Eye (tissue), 1 donor: ENCODE measurements around the gene TAX1BP1.

Source experiments
- DNase-seq: peaks from one replicate; pipeline ENCODE4 v3.0.0-alpha.2; 2015

TAX1BP1 gene

DNA sequence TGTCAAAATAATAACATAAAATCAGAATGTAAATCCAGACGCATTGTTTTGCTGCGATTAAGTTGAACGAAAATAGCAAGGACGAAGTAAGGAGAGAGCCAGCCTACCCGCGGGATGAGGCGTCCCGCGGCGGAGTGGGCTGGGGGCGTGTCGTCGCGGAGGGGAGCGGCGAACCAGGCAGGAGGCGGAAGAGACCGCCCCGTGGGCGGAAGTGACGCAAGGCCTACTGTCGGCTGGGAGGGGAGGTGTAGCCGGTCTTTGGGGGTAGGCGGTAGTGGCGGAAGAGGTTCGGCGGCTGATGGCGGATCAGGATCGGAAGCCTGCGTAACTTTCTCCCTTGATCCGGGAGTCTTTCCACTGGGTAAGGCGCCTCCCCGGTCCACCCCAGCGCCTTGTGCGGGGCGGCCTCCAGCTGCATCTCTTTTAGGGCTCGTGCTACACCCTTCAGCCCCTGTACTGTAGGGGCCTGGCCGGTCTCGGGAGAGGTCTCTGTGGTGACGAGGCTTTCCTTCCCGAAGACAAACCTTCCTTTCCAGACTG, at the start of gene TAX1BP1:
Gene TAX1BP1 (plus strand): TSS at position 254 of the 540 bp plus-strand sequence. CDS start 8,363 bp downstream, outside the sequence.
- peak; percentile 98 for DNase-seq

DNA sequence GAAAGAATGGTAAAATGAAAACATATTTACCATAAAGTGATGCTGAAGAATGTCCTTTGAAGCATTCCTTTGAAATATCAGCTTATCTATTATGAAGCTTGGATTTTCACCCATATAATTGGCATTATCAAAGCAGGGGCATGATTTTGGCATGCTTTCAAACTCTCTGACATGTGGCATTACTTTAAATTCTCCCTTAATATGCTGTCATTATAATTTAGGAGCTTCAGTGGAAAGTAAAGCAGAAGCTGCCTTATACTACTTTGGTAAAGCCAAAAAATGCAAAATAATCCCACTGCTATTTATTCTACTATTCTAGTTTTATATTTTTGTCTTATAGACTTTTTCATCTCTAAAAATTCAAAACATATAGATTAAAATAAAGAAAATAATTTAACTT, 49.3 kb upstream of the TAX1BP1 start:
- DNase-seq: no peak

DNA sequence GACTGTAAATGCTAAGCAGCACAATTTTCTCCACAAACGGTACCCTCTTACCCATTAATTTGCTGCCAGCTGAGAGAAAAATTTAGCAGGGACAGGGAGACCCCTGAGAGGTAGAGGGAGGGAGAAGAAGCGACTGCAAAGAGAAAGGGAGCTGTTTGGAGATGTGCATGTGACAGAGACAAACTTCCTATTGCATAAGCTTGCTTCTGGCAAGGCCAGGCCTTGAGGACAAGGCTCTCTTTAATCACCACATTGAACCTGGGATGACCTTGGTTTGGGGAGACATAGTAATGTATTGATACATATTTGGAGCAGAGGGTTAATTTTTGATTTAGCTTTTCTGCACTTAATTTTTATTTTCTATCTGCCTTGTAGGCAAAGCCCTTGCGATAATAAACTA, 46.2 kb upstream of the TAX1BP1 start:
- no peak for DNase-seq

DNA sequence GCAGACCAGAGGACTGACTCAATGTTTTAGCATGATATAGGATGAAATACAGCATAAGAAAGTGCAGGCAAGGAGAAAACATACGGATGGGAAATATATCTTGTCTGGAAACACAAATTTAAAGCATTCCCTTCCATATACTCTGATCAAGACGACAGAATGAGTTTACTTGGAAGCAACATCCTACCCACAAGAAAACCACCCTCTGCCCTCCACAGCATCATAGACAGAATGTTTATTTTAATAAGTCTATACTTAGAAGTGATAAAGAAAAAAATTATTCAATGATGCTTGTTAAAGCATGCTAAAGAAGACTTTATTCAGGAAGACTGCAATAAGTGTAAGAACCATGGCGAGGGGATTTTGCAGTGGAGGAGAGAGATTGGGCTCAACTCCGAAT, 44.9 kb upstream of the TAX1BP1 start:
- DNase-seq: no peak

DNA sequence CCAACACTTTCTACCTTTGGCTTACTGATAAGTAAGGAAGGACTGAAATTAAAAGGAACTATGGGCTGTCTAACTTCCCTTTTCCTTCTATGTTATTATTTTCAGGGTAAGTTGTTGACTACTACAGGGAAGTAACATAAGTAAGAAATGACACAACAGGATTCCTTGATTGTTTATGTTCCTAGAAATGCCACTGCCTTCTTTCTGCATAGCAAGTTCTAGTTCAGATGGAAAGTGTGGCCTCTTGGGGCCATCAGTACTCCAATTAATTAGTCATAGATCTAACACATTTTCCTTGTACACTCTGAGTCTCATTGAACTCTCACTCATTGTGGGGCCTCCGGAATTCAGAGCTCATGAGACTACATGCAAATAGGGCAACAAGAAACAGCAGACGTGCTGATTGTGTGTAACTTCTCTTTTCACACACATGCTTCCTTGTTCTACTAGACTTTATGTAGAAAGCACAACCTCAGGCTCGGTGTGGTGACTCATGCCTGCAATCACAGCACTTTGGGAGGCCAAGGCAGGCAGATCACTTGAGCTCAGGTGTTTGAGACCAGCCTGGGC, 42.0 kb upstream of the TAX1BP1 start:
- no peak for DNase-seq

DNA sequence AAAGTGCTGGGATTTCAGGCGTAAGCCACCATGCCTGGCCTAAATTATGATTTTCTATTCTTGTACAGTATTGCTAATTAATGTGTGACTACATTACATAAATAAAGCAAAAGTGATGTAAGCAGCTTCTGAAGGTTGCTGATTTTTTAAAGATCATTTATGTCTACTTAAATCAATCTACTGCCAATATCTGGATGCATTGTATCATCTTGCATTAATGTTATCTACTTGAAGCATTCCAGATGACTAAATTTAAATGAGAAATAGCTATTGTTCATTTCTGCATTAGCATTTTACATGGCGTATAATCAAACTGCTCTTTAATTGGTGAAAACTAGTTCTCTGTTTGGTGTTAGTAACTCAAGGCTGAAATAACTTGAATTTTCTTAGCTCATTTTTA, 40.2 kb upstream of the TAX1BP1 start:
- no peak for DNase-seq

DNA sequence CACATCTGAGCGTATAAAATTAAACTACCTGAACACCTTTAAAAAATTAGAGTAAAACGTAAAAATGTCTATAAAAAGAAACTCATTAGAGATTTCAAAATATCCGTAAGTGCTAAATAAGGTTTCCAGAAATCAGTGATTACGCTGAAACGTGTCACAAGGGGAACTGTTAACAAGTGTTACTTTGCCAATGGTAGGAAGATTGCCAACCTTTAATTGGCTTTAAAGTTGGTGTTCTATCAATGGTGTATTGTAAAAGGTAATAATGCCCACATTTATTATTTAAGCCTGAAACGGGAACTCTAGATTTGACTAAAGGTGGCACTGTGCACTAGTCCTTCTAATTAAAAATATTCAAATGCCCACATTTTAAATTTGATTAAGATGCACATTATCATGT, 39.5 kb upstream of the TAX1BP1 start:
- no peak for DNase-seq

DNA sequence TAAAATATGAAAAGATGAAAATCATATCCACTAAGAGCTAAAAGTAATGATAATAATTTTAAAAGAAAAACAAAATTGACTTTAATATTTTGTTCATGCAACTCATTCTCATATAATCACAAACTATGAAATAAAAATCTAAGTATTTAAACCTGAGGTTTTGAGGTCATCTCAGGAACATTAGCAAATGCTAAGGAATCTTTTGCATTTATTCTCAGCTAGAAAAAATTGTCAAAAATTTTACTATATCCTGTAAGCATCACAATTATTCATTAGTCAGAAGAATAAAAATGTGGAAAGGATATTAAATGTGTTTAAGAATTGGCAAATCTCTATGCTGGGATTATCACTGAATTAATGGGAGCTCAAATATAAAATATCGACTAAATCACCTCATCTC, 36.8 kb upstream of the TAX1BP1 start:
- no peak for DNase-seq

DNA sequence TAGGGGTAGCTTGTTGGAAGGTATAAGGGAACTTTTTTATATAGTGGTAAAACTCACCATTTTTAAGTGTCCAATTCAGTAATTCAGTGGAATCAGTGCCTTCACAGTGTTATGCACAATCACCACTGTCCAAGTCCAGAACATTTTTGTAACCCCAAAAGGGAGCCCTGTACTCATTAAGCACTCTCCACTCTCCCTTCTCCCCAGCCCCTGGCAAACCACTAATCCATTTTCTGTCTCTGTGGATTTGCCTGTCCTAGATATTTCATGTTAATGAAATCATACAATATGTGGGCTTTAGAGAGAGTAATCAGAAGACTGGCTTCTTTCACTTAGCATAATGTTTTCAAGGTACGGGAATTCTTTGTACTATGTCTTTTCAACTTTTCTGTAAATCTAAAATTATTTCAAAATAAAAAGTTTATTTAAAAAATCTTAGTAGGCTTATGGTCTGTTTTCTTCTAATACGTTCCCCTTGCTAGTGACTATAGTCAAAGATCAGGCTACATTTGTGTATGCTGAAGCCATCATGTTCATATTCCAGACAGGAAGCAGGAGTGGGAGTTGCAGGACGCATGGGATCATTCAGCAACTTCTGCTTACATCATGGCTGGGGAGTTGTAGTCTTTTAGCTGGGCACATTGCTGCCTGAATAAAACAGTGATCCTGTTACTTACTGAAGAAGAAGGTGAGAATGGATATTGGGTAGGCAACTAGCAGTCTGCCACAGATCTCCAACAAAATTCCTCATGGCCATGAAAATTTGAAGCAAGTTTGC, 35.4 kb upstream of the TAX1BP1 start:
- no peak for DNase-seq

DNA sequence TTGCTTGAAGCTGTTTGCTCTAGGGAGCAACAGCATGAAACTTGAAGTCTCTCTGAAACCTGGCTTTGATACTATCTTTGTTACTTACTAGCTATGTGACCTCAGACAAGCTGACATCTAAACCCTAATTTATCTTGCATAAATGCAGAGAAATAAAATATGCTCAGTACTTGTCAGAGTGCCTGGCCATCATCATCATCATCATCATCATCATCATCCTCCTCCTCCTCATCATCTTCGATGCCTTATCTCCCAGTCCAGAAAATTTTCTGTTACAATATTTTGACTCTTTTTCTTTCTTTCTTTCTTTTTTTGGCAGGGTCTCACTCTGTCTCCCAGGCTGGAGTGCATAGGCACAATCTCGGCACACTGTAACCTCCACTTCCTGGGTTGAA, 34.8 kb upstream of the TAX1BP1 start:
- DNase-seq: no peak

DNA sequence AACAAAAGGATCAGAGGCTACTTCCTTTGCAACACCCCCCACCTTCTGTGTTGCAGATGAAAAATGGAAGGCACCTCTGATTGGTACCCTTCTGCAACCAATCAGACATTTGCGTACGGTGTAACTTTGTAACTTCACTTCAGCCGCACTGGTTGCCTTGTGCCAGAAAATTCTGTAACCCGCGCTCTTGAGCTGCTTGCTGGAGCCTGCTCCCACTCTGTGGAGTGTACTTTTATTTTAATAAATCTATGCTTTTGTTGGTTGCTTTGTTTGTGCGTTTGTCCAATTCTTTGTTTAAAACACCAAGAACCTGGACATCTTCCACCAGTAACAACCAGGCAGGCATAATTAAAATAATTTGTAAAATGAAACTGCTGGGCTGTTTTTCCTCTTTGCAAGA, 31.5 kb upstream of the TAX1BP1 start:
- no peak for DNase-seq

DNA sequence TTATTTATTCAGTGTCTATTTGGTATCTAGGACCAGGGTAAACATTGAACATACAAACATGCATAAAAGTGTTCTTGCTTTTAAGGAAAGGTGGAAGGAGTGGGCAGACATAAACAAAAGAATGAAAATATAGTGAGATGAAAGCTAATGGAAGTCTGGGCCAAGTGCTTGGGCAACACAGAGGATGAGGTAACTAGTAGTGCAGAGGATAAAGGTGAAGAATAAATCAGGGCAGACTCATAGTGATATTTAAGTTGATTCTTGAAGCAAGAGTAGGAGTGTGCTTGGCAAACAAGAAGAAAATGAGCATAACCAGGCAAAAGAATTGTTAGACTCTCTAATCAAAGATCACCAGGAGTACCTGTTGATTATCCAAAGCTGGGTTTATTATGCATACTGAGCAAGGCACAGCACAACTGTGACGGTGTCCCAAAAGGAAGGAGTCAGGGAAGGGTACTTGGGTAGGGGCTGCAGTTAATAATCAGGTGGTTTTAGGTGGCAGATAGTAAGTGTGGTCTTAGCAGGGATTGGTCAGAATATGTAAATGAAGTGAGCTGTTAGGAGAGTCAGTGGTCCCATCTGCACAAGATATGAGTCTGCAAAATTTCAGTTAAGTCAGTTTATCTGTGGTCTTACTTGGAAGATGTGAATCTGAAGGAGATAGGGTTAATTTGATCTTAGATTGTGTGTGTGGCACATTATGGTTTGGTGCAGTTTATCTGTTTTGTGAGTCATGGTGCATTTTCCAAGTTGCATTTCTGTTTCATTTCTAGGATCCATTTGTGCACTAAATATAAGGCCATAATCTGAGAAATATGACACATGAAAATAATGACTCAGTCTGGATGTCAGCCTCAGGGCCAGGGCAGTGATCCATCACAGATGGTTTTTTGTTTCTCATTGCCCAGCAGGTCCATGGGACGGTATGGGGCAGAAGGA, 30.6 kb upstream of the TAX1BP1 start:
- DNase-seq: no peak

DNA sequence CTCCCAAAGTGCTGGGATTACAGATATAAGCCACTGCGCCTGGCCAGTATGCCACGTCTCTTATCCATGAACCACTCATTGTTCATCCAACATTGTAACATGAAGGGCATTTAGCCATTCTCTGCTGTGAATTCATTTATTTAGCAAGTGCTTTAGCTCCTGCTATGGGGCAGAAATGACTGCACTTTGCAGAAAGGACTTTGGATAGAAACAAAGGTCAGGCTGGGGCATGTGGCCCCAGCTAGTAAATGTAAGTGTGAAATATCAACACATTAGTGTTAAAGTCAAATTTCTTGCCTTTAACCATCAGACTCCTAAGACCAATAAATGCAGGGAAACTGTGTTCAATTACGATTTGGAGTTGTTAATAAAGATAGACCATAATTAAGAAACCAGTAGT, 27.7 kb upstream of the TAX1BP1 start:
- DNase-seq: no peak

DNA sequence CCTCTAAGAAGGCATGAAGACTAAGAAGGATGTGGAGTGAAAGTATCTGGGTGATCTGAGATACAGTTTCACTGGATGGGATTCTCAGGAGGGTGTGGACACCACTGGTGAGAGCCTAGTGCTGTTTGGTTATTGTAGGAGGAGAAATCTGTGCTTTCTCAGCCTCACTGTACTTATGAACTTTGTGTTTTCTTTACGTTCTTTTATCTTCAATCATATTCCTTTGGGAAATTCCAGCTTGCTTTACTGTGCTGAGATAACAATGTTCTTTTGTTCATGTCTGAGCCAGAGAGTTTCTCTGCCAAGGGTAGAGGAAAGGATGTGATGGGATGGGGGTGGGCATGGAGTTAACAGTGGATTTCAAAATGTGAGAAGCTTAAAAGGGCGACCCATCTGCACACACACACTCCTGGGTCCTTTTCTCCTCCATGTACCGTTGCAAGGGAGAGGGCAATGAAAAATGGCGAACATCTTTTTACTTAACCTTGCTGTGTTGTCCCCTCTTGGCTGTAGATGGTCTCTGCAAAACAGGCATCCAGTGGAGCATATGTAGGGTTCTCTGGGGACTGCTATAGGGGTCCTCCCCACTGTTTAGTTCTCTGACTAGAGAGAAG, 25.0 kb upstream of the TAX1BP1 start:
- no peak for DNase-seq

DNA sequence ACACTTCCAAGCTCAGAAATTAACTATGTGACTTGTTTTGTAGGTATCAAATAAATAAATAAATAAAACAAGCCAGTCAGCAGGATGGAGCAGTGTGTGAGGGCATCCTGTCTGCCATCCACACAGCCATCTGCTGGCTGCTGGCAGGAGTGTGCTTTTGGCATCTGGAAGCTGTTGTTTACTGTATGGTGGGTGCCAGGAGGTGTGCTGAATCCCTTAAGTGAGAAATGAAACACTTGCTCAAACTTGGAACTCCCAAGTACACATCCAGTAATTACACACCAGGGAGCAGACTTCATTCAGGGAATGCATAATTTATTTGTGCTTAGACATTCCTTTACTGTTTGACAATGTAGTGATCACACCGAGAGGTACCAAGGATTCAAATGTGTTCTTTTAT, 16.9 kb upstream of the TAX1BP1 start:
- no peak for DNase-seq

DNA sequence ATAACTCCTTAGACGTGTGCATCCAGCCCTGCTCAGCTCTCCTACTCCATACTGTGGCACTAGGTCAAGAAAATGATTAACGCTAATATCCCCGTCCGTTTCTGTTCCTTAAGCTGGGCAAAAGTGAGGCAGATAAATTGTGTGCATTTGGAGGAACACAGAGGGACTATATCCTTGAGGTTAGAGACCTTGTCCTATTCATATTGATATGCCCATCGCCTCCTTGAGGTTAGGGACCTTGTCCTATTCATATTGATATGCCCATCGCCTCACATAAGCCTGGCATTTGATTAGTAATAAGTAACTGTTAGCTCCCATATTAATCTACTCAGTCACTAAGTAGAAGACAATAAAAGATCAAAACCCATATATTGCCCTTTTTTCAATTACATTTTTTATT, 12.9 kb upstream of the TAX1BP1 start:
- DNase-seq: no peak

DNA sequence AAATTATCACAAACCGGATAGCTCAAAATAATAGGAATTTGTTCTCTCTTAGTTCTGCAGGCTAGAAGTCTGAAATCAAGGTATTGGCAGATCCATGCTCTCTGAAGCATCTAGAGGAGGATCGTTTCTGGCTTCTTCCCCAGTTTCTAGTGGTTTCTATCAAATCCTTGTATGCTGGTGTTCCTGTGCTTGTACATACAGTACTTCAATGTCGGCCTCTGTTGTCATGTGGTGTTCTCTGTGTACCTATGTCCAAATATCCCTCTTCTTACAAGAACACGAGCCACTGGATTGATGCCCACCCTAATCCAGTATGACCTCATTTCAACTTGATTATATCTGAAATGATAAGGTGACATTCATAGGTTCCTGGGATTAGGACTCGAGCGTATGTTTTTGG, 9.8 kb upstream of the TAX1BP1 start:
- no peak for DNase-seq

DNA sequence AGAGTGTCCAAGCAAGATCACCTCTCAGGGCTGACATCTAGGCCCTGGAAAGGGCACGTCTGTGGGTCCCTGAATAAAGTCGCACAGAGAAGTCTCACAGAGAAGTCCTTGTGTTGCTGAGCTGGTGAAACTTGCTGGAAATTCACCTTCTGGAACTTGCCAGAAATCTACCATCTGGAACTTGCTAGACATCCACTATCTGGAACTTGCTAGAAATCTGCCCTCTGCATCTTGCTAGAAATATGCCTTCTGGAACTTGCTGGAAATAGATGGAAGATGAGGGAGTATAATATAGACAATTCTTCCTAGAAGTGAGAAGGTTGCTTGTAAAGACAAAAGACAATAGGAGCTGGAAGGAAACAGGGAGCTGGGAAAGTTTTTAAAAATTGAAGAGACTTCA, 5.4 kb upstream of the TAX1BP1 start:
- no peak for DNase-seq

DNA sequence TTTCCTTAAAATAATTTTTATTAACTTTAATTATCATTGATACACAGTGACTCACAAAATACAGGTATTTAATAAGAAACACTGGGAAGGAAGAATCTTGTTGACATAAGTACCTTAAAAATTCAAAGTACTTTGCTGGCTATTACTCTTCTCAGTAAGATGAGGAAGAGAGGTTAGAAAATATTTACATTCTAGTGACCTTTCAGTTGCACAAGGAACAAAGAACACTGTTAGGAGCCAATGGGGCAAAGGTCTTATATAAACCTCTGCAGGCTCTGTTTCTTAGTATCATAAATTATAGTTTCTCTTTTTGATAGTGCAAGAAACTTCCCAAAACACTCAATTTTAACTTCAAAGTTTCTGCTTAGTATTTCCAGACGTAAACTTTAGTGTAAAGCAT, 4.8 kb upstream of the TAX1BP1 start:
- no peak for DNase-seq

DNA sequence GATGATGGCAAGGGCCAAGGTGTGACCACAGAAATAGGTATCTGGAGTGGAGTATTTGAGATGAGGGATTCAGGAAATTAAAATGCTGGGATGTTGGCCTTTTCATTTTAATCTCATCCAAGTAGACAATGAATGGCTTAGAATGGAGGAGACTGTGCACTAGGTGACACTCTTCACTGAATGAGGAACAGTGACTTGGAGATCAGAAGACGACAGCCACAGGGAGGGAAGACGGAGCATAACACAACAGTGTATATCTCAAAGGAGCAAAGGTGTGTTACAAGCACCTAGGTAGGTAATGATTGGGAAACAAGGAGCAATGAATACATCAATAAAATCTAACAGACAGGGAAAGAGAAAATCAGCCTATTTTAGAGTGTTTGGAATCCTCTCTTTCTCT, 4.1 kb upstream of the TAX1BP1 start:
- DNase-seq: no peak

DNA sequence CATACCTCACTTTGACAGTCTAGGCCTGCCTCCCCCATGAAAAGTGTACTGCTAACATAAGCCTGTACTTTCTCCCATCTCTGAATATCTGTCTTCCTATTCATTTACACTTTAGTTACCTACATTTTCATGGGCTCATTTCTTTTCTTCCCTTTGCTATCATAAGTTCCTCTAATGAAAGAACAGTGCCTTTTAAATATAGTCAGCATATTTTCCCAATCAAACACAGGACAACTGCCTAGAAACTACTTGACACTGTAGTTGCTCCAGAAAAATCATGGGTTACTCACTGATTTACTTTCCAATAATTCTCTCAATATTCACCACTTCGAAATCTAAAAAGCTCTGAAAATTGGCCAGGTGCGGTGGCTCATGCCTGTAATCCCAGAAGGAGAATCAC, 2.8 kb upstream of the TAX1BP1 start:
- no peak for DNase-seq

DNA sequence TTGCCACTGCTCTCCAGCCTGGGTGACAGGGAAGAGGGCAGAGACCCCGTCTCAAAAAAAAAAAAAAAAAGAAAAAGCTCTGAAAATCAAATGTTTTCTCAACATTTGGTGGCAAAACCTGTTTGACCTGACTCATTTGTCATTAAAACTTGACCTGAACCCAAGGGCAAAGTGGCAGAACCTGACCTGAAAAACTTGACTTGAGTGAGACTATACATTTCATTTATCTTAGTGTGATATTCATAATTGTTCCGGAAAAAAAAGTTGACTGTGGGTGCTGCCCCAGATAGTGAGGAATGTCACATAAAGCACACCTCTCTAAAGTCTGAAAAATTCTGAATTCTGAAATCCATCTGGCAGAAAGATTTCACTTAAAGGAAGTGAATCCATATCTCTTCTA, 2.3 kb upstream of the TAX1BP1 start:
- DNase-seq: no peak

DNA sequence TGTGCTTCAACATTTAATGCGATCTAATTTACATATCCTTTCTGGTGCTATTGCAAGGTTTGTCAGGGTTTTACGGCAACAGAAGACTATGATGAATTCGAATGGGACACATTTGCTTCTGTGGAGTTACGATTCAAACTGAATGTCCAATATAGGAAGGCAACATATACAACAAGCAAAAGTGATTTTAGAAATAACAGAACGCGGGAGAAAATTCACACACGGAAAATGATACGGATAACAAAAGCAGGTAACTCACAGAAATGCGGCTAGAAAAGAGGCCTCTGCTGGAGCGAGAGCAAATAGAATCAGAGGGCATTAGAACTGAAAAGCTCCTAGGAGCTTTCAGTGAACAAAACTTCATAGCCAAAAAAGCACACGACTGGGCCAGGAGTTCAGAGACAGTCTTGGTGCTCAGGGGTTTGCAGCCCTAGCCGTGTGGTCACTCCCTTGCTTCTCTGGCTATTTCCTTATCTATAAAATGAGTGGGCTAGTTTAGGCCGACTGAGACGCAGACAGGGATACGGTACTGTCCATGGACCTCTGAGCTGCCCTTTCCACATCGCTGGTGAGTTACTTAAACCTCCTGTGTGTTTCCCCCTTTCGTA, 557 bp upstream of the TAX1BP1 start:
- DNase-seq: no peak
